ENCODE results near the gene PSME4. TPM values are rescaled to one million over a fixed set of nuclear protein-coding genes. Genes with fewer than 3 reads are reported as not detected.
"Not testable (repeated sequence)": the region's sequence is repeated elsewhere in the genome, so short reads cannot be mapped to it uniquely, and the experiment has no call there.

PSME4 gene
- total RNA-seq, 6 experiments from 2014 or later: 28.1 to 36.7 (median 29.5) TPM

DNA sequence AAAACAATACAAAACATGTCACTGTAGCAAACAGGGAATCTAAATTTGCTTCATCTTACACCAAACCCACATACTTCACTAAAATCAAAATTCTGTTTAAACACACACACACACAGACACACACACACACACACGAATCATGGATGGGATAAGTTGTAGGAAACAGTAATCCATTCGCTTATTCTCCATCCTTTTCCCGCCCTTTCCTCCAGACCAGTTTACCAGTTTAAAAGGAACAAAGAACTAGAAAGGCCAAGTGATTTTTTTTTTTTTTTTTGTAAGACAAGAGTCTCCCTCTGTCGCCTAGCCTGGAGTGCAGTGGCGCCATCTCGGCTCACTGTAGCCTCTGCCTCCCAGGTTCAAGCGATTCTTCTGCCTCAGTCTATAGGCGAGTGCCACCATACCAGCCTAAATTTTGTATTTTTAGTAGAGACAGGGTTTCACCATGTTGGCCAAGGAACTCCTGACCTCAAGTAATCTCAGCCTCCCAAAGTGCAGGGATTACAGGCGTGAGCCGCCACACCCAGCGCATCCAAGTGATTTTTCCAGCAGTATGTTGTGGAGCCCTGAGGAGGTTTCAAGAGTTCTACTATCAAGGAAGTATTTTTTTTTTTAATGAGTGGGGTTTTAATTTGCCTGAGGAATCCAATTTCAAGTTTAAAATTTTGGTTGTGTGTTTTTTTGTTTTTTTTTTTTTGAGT is 5.7 kb downstream of the PSME4 start:
- Histone ChIP-seq H3K4me1 (peaks cover 0 to 27% (median 3%) of the 10 kb centered on the region in 4 donors), H3K27ac (no peak overlapping the region), H3K36me3 (no peaks in the 10 kb centered on the region), H3K4me3 (no peak overlapping the region), H3K27me3 (no peaks in the 10 kb centered on the region), H3K9me3 (no peaks in the 10 kb centered on the region)
- WGBS (ENCODE audit: insufficient coverage, low coverage, low lambda C conversion rate, missing lambda C conversion rate): 91% methylated on average over 11 of the region's 11 CpGs
- TF ChIP-seq, protein P1, sequence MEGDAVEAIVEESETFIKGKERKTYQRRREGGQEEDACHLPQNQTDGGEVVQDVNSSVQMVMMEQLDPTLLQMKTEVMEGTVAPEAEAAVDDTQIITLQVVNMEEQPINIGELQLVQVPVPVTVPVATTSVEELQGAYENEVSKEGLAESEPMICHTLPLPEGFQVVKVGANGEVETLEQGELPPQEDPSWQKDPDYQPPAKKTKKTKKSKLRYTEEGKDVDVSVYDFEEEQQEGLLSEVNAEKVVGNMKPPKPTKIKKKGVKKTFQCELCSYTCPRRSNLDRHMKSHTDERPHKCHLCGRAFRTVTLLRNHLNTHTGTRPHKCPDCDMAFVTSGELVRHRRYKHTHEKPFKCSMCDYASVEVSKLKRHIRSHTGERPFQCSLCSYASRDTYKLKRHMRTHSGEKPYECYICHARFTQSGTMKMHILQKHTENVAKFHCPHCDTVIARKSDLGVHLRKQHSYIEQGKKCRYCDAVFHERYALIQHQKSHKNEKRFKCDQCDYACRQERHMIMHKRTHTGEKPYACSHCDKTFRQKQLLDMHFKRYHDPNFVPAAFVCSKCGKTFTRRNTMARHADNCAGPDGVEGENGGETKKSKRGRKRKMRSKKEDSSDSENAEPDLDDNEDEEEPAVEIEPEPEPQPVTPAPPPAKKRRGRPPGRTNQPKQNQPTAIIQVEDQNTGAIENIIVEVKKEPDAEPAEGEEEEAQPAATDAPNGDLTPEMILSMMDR (IDR thresholded peaks at IDR 0.05): no peak
- no peak for TF ChIP-seq POLR2A (IDR thresholded peaks at IDR 0.05)
- ATAC-seq: no peak
- DNase-seq: no peak
- intact Hi-C loops (cut with DNase I): no loop called here

DNA sequence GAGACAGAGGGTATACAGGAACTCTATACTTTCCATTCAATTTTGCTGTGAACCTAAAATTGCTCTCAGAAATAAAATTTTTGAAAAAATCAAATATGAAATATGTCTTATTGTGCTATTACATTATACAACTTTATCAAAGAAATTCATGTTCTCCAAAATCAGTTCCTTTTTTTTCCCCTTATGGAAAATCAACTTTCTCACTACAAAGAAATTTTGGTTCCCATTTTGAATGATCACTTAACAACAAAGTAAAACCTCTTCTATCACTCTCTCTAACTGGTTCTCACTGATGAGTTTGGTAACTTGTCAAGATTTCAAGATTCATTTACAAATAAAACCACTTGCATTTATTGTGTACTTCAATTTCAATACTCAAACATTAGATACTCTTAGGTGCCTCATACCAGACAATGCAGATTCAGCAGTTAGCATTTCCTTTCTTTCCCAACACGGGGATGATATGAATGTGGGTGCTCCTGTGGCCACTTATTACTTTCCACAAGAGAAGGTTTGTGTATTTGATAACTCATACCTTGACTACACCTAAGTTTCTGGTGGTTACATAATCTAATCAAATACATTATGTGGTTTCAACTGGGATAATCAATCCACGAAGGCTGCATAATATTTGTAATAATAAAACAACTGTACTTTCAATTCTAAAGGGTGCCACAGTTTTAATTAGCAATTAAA is 6.4 kb downstream of the PSME4 start:
- ATAC-seq (peak in 1 of 4 donors; percentile 10), DNase-seq (no peak)
- Histone ChIP-seq H3K4me3 (no peak overlapping the region), H3K27ac (peak overlapping the region in 1 of 3 donors; percentile 6), H3K36me3 (no peaks in the 10 kb centered on the region), H3K9me3 (no peaks in the 10 kb centered on the region), H3K4me1 (peaks cover 0 to 27% (median 2%) of the 10 kb centered on the region in 4 donors), H3K27me3 (no peaks in the 10 kb centered on the region)
- intact Hi-C loops (cut with DNase I): no loop called here
- no peak for TF ChIP-seq POLR2A (IDR thresholded peaks at IDR 0.05)
- TF ChIP-seq, protein P1 (IDR thresholded peaks at IDR 0.05): no peak
- WGBS (ENCODE audit: insufficient coverage, low coverage, low lambda C conversion rate, missing lambda C conversion rate): 5% methylated on average over 2 of the region's 2 CpGs

DNA sequence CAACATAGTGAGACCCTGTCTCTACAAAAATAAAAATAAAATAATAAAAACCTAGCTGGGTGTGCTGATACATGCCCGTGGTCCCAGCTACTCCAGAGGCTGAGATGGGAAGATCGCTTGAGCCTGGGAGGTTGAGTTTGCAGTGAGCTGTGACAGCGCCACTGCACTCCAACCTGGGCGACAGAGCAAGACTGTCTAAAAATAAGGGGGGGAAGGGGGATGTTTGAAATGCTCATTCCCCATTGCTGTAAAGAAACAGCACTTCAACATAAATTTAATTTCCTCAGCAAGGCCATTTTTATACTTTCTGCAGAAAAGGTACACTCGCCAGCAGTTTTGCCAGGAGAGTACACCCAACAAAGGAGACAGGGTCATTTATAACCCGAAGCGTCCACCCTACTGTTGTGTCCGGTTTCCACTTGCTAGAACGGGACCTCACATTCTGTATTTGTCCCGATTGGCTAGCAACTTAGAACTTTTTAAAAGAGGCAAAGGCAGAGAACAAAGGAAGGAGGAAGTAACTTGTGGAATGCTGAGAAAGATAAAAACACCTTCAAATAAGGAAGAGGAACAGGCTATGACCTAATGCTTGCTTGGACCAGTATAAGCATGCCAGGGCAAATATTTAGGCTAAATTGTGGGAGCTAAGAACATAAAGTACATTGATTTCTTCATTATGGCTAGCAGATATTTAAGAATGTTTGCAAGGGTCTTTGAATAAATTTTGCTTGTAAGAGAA is 9.1 kb downstream of the PSME4 start:
- H3K9me3 ChIP-seq; H3K4me3 ChIP-seq; H3K27me3 ChIP-seq; H3K27ac ChIP-seq; H3K36me3 ChIP-seq; intact Hi-C loops (cut with DNase I); ATAC-seq; DNase-seq: not testable (repeated sequence)
- 40% methylated on average over 9 of the region's 10 CpGs for WGBS (ENCODE audit: insufficient coverage, low coverage, low lambda C conversion rate, missing lambda C conversion rate)
- peaks cover 0 to 13% (median 0%) of the 10 kb centered on the region in 4 donors for H3K4me1 ChIP-seq

DNA sequence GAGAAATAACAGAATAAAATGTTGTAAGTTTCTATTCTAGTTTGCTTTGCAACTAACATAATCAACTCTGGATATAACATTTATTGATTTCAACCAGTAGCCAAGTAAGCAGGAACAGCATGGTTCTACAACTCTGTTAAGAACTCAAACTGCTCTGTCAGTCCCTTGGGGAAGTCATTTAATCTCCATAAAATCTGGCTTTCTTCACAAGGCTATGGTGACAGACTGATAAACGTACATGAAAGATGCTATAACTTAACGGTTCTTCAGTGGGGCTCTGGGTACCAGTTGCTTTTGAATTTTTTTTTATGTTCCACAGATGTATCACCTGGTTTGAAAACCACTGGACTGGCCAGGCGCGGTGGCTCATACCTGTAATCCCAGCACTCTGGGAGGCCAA is 10.3 kb downstream of the PSME4 start:
- 70% methylated on average over 4 of the region's 4 CpGs for WGBS (ENCODE audit: insufficient coverage, low coverage, low lambda C conversion rate, missing lambda C conversion rate)
- Histone ChIP-seq H3K27ac (no peak overlapping the region), H3K36me3 (no peaks in the 10 kb centered on the region), H3K9me3 (no peaks in the 10 kb centered on the region), H3K27me3 (no peaks in the 10 kb centered on the region), H3K4me3 (no peak overlapping the region), H3K4me1 (peaks cover 0 to 13% (median 0%) of the 10 kb centered on the region in 4 donors)
- DNase-seq: no peak
- ATAC-seq: peak in 1 of 4 donors; percentile 28
- TF ChIP-seq, protein P1 (IDR thresholded peaks at IDR 0.05): no peak
- TF ChIP-seq POLR2A (IDR thresholded peaks at IDR 0.05): no peak
- intact Hi-C loops (cut with DNase I): no loop called here

All from right lobe of liver (tissue), 6 donors.